GM11168 (cell line): ENCODE results near the gene ELF4.

ENCODE experiments used
- in situ Hi-C: fragments of 300-500 bp; cut with MboI; formaldehyde crosslinking; loops from one replicate; pipeline ENCODE4 v1.12.0; 2022; ENCODE audit warnings: low sequenced_read_pairs; ENCODE audit not compliant: unreplicated experiment

Gene ELF4

DNA sequence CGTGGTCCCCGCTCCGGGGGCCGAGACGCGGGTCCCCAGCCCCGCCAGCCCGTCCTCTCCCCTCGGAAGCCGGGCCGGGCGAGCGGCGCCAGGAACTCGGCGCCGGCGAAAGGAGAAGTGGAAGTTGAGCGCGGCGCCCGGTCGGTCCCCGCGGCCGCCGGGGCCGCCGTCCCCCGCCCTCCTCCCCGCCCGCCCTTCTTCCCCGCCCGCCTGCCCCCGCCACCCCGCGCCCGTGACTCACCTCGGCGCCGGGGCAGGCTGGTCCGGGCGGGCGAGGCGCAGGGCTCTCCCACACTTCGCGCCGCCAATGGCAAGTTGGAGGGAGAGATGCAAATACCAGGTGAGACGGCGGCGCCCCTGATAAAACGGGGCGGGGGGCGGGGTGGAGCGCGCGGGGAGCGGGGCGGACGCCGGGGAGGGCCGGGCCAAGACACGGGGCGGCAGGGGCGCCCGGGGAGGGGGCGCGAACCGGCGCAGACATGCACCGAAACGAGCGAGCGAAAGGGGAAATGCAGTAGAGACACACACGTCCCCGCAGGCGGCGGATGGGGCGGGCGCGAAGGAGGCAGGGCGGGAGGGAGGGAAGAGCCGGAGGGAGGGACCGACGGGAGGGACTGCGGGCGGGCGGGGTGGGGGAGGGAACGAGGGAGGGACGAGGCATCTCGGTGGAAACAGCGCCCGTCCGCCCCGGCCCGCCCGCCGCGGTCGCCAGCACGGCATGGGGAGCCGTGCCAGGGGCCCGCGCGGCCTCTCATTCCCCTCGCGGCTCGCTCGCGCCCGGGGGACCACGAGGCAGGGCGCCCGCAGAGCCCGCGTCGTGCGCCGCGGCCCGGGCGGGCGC lies at the start of gene ELF4:
Gene ELF4, minus strand, starts transcription at position 119 of the 841 bp plus-strand sequence. CDS start 29,167 bp downstream, outside the sequence.
- in situ Hi-C loops, result no loop called here

DNA sequence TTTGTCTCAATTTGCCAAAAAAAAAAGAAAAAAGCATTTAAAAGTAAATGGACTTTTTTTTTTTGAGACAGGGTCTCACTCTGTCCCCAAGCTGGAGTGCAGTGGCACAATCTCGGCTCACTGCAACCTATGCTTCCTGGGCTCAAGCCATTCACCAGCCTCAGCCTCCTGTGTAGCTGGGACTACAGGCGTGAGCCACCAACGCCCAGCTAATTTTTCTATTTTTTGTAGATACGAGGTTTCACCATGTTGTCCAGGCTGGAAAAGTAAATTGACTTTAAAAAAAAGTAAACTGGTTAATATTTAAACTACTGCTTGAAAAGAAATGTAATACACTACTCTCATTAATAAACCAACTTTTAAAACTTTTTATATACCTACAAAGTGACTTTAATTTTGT lies 49.5 kb upstream of the ELF4 start:
- in situ Hi-C loops, result no loop called here

GRCh38 chrX:130158311-130158710 lies 48.0 kb upstream of the ELF4 start:
- in situ Hi-C loops, result no loop called here

GRCh38 chrX:130155564-130155963 lies 45.3 kb upstream of the ELF4 start:
- in situ Hi-C loops, result no loop called here

DNA sequence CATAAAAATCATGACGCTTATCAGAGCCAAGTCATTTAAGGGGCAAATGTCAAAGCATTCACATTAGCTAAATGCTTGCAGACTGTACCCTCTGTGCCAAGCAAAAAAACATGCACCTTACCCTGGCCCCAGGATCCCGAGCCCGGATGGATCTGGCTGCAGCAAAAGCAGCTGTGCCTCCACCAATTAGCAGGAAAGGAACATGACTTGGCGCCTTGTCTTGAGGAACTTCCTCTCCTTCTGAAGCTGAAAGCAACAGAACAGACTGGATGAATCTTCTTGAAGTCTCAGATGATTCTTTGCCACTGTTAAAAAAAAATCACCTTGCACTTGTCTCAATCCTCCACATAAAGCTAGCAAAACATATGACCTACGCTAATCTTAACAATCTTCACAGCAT lies 37.3 kb upstream of the ELF4 start:
- in situ Hi-C loops, result no loop called here

DNA sequence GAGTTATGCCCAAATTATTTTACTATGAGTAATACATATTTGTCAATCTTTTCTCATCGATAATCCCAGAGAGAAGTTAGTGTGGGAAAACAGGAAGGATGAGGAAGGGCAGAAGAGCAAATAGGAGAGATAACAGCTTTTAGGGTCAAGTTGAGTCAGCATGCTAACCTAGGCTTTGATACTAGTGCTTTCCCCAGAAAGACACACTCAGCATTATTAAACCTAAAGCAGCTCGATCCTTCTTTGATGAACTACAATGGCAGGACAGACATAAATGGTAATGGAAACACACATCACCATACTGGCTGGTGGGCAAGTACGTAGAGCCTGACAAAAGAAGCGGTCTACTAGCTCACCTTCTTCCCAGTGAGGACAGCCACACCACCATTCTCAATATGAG lies 34.8 kb upstream of the ELF4 start:
- in situ Hi-C loops, result no loop called here

DNA sequence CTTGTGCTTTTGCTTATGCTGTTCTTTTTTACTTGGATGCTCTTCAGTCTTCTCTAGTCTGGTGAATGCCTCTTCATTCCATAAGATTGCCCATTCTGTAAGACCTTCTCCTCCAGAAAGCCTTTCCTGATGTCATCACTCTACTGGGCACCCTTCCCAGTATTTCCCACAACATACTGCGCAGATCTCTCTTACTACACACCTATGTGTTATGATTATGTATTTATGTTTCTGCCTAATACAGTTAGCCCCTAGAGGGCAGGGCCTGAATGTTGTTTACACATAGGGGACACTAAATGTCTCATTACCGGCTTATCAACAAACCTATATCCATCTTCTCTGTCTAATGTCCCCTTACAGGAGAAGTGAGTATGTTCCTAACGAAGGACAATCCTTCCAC lies 34.2 kb upstream of the ELF4 start:
- in situ Hi-C loops, result no loop called here

- in situ Hi-C loops, result no loop called here
Observed at GRCh38 chrX:130139474-130140201, 29.3 kb upstream of the ELF4 start.

GRCh38 chrX:130136961-130137360 lies 26.7 kb upstream of the ELF4 start:
- in situ Hi-C loops, result no loop called here

GRCh38 chrX:130136496-130136895 lies 26.2 kb upstream of the ELF4 start:
- in situ Hi-C loops, result no loop called here

- in situ Hi-C loops, result no loop called here
Observed at GRCh38 chrX:130130990-130131389, 20.7 kb upstream of the ELF4 start.

GRCh38 chrX:130125091-130125874 lies 15.0 kb upstream of the ELF4 start:
- in situ Hi-C loops, result loop anchor here (10.0 kb wide), 1 partner anchor 50 kb away; no protein-coding TSS in a partner anchor

- in situ Hi-C loops, result loop anchor here (10.0 kb wide), 1 partner anchor 50 kb away; no protein-coding TSS in a partner anchor
Observed at GRCh38 chrX:130124577-130124976, 14.3 kb upstream of the ELF4 start.

DNA sequence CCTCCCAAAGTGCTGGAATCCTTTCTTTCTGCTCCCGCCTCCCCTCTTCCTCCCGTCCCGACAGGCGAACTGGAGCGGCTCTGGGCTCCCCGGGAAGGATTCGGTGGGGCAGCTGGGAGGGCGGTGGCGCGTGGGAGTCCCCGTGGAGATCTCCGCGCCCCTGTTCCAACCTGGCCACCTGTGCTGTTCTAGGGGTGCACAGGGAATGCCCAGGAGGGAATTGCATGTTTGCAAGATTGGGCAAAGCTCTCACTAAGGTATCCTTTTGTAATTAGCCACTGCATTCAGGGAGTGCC lies 11.2 kb upstream of the ELF4 start:
- in situ Hi-C loops, result loop anchor here (10.0 kb wide), 1 partner anchor 47 kb away; no protein-coding TSS in a partner anchor

- in situ Hi-C loops, result loop anchor here (10.0 kb wide), 1 partner anchor 46 kb away; no protein-coding TSS in a partner anchor
Observed at GRCh38 chrX:130120746-130121504, 10.6 kb upstream of the ELF4 start.

DNA sequence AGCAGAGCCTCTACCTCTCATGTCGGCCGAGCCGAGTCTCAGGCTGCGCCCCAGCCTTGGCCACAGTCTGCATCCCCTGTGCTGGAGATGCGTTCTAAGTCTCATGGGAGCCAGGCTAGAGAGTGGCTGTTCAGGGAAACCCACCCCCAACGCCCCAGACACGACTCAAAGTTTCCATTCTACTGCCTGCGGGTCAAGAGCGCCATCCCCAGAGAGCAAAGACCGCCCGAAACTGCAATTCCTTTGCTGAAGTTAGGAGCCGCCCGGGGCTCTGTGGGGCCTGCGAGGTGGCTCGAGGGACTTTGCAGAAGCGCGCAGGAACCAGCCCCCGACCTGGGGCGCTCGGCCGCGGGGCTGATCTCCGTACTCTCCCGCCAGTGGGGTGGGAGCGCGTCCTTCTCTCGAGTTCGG lies 10.0 kb upstream of the ELF4 start:
- in situ Hi-C loops, result loop anchor here (10.0 kb wide), 1 partner anchor 46 kb away; no protein-coding TSS in a partner anchor

GRCh38 chrX:130119312-130119898 lies 9.1 kb upstream of the ELF4 start:
- in situ Hi-C loops, result no loop called here

DNA sequence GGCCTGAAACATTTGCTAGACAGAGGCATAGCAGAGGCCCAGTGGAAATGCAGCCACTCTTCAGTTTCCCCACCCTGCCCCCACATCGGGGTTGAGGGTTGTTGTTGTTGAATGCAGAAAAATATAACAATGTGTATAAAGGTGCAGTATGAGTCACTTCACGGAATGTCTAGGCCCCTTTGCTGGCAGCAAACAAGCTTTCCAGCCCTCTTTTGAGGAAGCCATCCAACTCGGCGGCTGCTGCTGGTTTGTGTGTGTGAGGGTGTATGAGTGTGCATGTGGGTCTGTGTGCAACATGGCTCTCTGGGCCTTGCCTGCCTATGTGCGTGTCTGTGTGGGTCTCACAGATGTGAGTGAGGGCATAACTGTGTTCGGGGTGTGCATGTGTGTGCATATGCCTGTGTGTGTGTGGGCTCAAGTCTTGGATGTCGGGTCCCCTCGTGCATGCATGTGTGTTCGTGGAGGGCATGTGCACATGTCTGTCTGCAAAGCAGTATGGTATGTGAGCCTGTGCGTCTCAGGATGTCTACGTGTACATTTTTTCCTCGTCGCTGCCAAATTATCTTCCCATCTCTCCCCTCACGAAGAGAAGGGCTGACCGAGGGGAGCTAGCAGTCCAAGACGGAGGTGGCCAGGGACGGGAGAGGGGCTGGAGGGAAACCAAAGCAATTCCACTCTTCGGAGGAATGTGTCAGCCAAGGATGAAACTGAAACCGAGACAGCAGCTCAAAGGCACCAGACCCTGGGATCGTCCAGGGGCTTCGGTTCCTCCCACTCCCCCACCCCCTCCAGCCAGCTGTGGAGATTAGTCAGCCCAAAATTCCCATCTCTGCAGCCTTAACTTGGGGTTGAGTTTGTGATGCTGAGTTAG lies 8.4 kb upstream of the ELF4 start:
- in situ Hi-C loops, result no loop called here

GRCh38 chrX:130117166-130117565 lies 6.9 kb upstream of the ELF4 start:
- in situ Hi-C loops, result no loop called here
